Measurements from ENCODE around the gene ADSS1.
"Not testable (repeated sequence)": the region's sequence is repeated elsewhere in the genome, so short reads cannot be mapped to it uniquely, and the experiment has no call there.

The ADSS1 gene

GRCh38 chr14:104717646-104718045 is 6.4 kb upstream of the ADSS1 start:
- DNase-seq (ENCODE audit: low read depth): no peak

GRCh38 chr14:104718147-104718546 is 5.9 kb upstream of the ADSS1 start:
- no peak for DNase-seq (ENCODE audit: low read depth)

- no peak for DNase-seq (ENCODE audit: low read depth)
These were observed 5.2 kb upstream of the ADSS1 start for GRCh38 chr14:104718871-104719270.

- DNase-seq (ENCODE audit: low read depth): no peak
These were observed 4.7 kb upstream of the ADSS1 start for GRCh38 chr14:104719343-104719742.

- no peak for DNase-seq (ENCODE audit: low read depth)
These were observed 2.3 kb upstream of the ADSS1 start for GRCh38 chr14:104721505-104722431.

GRCh38 chr14:104722938-104723650 is 935 bp upstream of the ADSS1 start:
- DNase-seq (ENCODE audit: low read depth): no peak

- DNase-seq (ENCODE audit: low read depth): no peak
These were observed 465 bp downstream of the ADSS1 start for GRCh38 chr14:104724407-104724980.

GRCh38 chr14:104724981-104725771 is 1.1 kb downstream of the ADSS1 start:
- DNase-seq (ENCODE audit: low read depth): no peak

- no peak for DNase-seq (ENCODE audit: low read depth)
These were observed 1.9 kb downstream of the ADSS1 start for GRCh38 chr14:104725772-104726548.

- no peak for DNase-seq (ENCODE audit: low read depth)
These were observed 2.8 kb downstream of the ADSS1 start for GRCh38 chr14:104726600-104727451.

- no peak for DNase-seq (ENCODE audit: low read depth)
These were observed 4.6 kb downstream of the ADSS1 start for GRCh38 chr14:104728631-104729030.

- DNase-seq (ENCODE audit: low read depth): not testable (repeated sequence)
These were observed 5.3 kb downstream of the ADSS1 start for GRCh38 chr14:104729176-104729834.

GRCh38 chr14:104729835-104730181 is 5.8 kb downstream of the ADSS1 start:
- no peak for DNase-seq (ENCODE audit: low read depth)

GRCh38 chr14:104730487-104730886 is 6.5 kb downstream of the ADSS1 start:
- no peak for DNase-seq (ENCODE audit: low read depth)

GRCh38 chr14:104731320-104732294 is 7.6 kb downstream of the ADSS1 start:
- DNase-seq (ENCODE audit: low read depth): no peak

- DNase-seq (ENCODE audit: low read depth): no peak
These were observed 8.4 kb downstream of the ADSS1 start for GRCh38 chr14:104732355-104732804.

- no peak for DNase-seq (ENCODE audit: low read depth)
These were observed 9.1 kb downstream of the ADSS1 start for GRCh38 chr14:104732931-104733681.
